HEK293 (cell line): ENCODE data around the gene DNAJC5.

ENCODE experiments used
- GLIS1 ChIP-seq: fragments of 450-650 bp; formaldehyde crosslinking; IDR thresholded peaks from 2 replicates; pipeline ENCODE4 v1.5.1; 2016; ENCODE audit warnings: missing biosample characterization, missing genetic modification characterization
- KLF9 ChIP-seq: fragments of 450-650 bp; formaldehyde crosslinking; IDR thresholded peaks from 2 replicates; pipeline ENCODE4 v1.5.1; 2016; ENCODE audit warnings: missing biosample characterization, missing genetic modification characterization, low read depth
- PRDM1 ChIP-seq: fragments of 450-650 bp; formaldehyde crosslinking; IDR thresholded peaks from 2 replicates; pipeline ENCODE4; 2016; ENCODE audit warnings: missing biosample characterization, missing genetic modification characterization
- PRDM4 ChIP-seq: fragments of 450-650 bp; formaldehyde crosslinking; IDR thresholded peaks from 2 replicates; pipeline ENCODE4 v1.5.1; 2017; ENCODE audit warnings: missing biosample characterization, missing genetic modification characterization
- WT1 ChIP-seq: fragments of 450-650 bp; formaldehyde crosslinking; IDR thresholded peaks from 2 replicates; pipeline ENCODE4 v1.5.1; 2016; ENCODE audit warnings: missing biosample characterization, missing genetic modification characterization
- ZNF138 ChIP-seq: fragments of 450-650 bp; formaldehyde crosslinking; IDR thresholded peaks from 2 replicates; pipeline ENCODE4 v1.5.1; 2016; ENCODE audit warnings: missing biosample characterization, missing genetic modification characterization, borderline replicate concordance
- ZNF19 ChIP-seq: fragments of 450-650 bp; formaldehyde crosslinking; IDR thresholded peaks from 2 replicates; pipeline ENCODE4; 2016; ENCODE audit warnings: missing biosample characterization, missing genetic modification characterization, low read depth
- ZNF211 ChIP-seq: fragments of 450-650 bp; formaldehyde crosslinking; IDR thresholded peaks from 2 replicates; pipeline ENCODE4 v1.5.1; 2016; ENCODE audit warnings: low read depth, missing biosample characterization, missing genetic modification characterization
- ZNF239 ChIP-seq: fragments of 450-650 bp; formaldehyde crosslinking; IDR thresholded peaks from 2 replicates; pipeline ENCODE4 v1.5.1; 2016; ENCODE audit warnings: missing biosample characterization, missing genetic modification characterization
- ZNF266 ChIP-seq: fragments of 450-650 bp; formaldehyde crosslinking; IDR thresholded peaks from 2 replicates; pipeline ENCODE4 v1.5.1; 2016; ENCODE audit warnings: missing biosample characterization, missing genetic modification characterization, low read depth
- ZNF311 ChIP-seq: fragments of 450-650 bp; formaldehyde crosslinking; IDR thresholded peaks from 2 replicates; pipeline ENCODE4 v1.5.1; 2017; ENCODE audit warnings: missing biosample characterization, missing genetic modification characterization, borderline replicate concordance
- ZNF501 ChIP-seq: fragments of 450-650 bp; formaldehyde crosslinking; IDR thresholded peaks from 2 replicates; pipeline ENCODE4 v1.5.1; 2016; ENCODE audit warnings: missing biosample characterization, missing genetic modification characterization
- ZNF529 ChIP-seq: fragments of 450-650 bp; formaldehyde crosslinking; IDR thresholded peaks from 2 replicates; pipeline ENCODE4 v1.5.1; 2017; ENCODE audit warnings: missing genetic modification characterization, missing biosample characterization; ENCODE audit not compliant: insufficient replicate concordance
- ZNF561 ChIP-seq: fragments of 450-650 bp; IDR thresholded peaks from 2 replicates; pipeline ENCODE4 v1.5.1; 2018; ENCODE audit warnings: missing biosample characterization, missing genetic modification characterization, borderline replicate concordance
- ZNF596 ChIP-seq: fragments of 450-650 bp; IDR thresholded peaks from 2 replicates; pipeline ENCODE4 v1.5.0; 2018; ENCODE audit warnings: missing biosample characterization, mild to moderate bottlenecking, missing genetic modification characterization, moderate library complexity
- ZNF692 ChIP-seq: fragments of 450-650 bp; formaldehyde crosslinking; IDR thresholded peaks from 2 replicates; pipeline ENCODE4 v1.5.1; 2016; ENCODE audit warnings: missing biosample characterization, missing genetic modification characterization
- ZNF76 ChIP-seq: fragments of 450-650 bp; formaldehyde crosslinking; IDR thresholded peaks from 2 replicates; pipeline ENCODE4; 2016; ENCODE audit warnings: low read depth, missing biosample characterization, missing genetic modification characterization, borderline replicate concordance
- ZSCAN18 ChIP-seq: fragments of 450-650 bp; formaldehyde crosslinking; IDR thresholded peaks from 2 replicates; pipeline ENCODE4 v1.5.1; 2016; ENCODE audit warnings: missing biosample characterization, missing genetic modification characterization
- TF ChIP-seq, protein P1 (sequence below): fragments of 450-650 bp; formaldehyde crosslinking; IDR thresholded peaks from 2 replicates; pipeline ENCODE4 v1.5.1; 2017; ENCODE audit warnings: missing biosample characterization, missing genetic modification characterization
- TF ChIP-seq, protein P2 (sequence below): fragments of 450-650 bp; formaldehyde crosslinking; IDR thresholded peaks from 2 replicates; pipeline ENCODE4 v1.5.1; 2016; ENCODE audit warnings: missing biosample characterization, missing genetic modification characterization
- TF ChIP-seq, protein P3 (sequence below): fragments of 450-650 bp; formaldehyde crosslinking; optimal IDR thresholded peaks from 2 replicates; pipeline ENCODE3; 2016; ENCODE audit warnings: missing biosample characterization, mild to moderate bottlenecking, missing genetic modification characterization
- TF ChIP-seq, protein P4 (sequence below): fragments of 450-650 bp; formaldehyde crosslinking; IDR thresholded peaks from 2 replicates; pipeline ENCODE4 v1.5.1; 2016; ENCODE audit warnings: missing biosample characterization, missing genetic modification characterization
- TF ChIP-seq, protein P5 (sequence below): fragments of 450-650 bp; formaldehyde crosslinking; conservative IDR thresholded peaks from 2 replicates; pipeline ENCODE4 v1.5.1; 2016; ENCODE audit warnings: low read depth, missing biosample characterization, missing genetic modification characterization

Gene DNAJC5

DNA sequence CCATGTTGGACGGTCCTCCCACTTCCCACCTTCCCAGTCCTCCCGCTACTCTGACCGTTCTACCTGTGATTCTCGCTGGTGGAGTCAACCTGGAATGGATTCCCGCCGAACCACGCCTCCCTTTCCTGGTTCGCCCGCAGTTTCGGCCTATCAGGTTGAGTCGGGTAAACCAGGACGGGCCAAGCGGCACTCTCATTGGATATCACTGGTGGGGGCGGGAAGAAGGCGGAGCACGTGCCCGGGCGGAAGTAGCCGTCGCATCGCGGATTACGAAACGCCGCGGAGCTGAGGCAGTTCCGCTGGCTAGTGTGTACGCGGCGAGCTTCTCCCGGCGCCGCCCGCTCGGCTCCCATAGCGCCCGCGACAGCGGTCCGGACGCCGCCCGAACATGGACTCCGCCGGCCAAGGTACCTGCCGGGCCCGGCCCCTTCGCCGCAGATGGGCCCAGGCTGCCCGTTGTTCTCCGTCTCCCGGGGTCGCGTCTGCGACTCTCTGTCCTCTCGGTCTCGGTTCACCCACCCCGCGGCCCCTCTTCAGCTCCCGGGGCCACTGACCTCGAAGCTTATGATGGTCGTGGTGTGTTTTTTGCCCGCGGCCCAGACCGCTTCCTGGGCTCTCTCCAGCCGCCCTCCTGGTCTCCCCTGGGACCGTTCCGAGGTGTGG is 29.8 kb upstream of the DNAJC5 start, which contains the start of gene TPD52L2 (continued):
- TF ChIP-seq ZNF311 (tag by site-specific recombination) (no peak), ZNF138 (tag by site-specific recombination) (no peak), ZNF239 (tag by site-specific recombination) (0 out of 2 replicates have a peak, but pooled peaks have one; percentile 37), GLIS1 (tag by site-specific recombination) (no peak), ZNF692 (peak; percentile 42; the same call in 1 of the 2 replicates), ZNF19 (tag by site-specific recombination) (no peak), PRDM4 (tag by site-specific recombination) (0 out of 2 replicates have a peak, but pooled peaks have one; percentile 15), ZNF501 (tag by site-specific recombination) (0 out of 2 replicates have a peak, but pooled peaks have one; percentile 40), WT1 (tag by site-specific recombination) (0 out of 2 replicates have a peak, but pooled peaks have one; percentile 3), ZNF211 (no peak), PRDM1 (tag by site-specific recombination) (no peak), ZNF596 (tag by site-specific recombination) (no peak), ZNF76 (tag by site-specific recombination) (peak; percentile 95), ZNF529 (tag by site-specific recombination) (no peak), ZSCAN18 (tag by site-specific recombination) (no peak), ZNF266 (tag by site-specific recombination) (no peak), KLF9 (tag by site-specific recombination) (peak; percentile 90), ZNF561 (tag by site-specific recombination) (peak; percentile 15; the same call in 1 of the 2 replicates)
- TF ChIP-seq, protein P1, sequence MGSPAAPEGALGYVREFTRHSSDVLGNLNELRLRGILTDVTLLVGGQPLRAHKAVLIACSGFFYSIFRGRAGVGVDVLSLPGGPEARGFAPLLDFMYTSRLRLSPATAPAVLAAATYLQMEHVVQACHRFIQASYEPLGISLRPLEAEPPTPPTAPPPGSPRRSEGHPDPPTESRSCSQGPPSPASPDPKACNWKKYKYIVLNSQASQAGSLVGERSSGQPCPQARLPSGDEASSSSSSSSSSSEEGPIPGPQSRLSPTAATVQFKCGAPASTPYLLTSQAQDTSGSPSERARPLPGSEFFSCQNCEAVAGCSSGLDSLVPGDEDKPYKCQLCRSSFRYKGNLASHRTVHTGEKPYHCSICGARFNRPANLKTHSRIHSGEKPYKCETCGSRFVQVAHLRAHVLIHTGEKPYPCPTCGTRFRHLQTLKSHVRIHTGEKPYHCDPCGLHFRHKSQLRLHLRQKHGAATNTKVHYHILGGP (tag by site-specific recombination) = no peak
- TF ChIP-seq, protein P2, sequence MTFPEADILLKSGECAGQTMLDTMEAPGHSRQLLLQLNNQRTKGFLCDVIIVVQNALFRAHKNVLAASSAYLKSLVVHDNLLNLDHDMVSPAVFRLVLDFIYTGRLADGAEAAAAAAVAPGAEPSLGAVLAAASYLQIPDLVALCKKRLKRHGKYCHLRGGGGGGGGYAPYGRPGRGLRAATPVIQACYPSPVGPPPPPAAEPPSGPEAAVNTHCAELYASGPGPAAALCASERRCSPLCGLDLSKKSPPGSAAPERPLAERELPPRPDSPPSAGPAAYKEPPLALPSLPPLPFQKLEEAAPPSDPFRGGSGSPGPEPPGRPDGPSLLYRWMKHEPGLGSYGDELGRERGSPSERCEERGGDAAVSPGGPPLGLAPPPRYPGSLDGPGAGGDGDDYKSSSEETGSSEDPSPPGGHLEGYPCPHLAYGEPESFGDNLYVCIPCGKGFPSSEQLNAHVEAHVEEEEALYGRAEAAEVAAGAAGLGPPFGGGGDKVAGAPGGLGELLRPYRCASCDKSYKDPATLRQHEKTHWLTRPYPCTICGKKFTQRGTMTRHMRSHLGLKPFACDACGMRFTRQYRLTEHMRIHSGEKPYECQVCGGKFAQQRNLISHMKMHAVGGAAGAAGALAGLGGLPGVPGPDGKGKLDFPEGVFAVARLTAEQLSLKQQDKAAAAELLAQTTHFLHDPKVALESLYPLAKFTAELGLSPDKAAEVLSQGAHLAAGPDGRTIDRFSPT (tag by site-specific recombination) = no peak
- TF ChIP-seq, protein P3, sequence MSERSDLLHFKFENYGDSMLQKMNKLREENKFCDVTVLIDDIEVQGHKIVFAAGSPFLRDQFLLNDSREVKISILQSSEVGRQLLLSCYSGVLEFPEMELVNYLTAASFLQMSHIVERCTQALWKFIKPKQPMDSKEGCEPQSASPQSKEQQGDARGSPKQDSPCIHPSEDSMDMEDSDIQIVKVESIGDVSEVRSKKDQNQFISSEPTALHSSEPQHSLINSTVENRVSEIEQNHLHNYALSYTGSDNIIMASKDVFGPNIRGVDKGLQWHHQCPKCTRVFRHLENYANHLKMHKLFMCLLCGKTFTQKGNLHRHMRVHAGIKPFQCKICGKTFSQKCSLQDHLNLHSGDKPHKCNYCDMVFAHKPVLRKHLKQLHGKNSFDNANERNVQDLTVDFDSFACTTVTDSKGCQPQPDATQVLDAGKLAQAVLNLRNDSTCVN (tag by site-specific recombination) = peak; percentile 86
- TF ChIP-seq, protein P4, sequence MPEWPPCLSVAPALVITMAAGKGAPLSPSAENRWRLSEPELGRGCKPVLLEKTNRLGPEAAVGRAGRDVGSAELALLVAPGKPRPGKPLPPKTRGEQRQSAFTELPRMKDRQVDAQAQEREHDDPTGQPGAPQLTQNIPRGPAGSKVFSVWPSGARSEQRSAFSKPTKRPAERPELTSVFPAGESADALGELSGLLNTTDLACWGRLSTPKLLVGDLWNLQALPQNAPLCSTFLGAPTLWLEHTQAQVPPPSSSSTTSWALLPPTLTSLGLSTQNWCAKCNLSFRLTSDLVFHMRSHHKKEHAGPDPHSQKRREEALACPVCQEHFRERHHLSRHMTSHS (tag by site-specific recombination) = no peak
- TF ChIP-seq, protein P5, sequence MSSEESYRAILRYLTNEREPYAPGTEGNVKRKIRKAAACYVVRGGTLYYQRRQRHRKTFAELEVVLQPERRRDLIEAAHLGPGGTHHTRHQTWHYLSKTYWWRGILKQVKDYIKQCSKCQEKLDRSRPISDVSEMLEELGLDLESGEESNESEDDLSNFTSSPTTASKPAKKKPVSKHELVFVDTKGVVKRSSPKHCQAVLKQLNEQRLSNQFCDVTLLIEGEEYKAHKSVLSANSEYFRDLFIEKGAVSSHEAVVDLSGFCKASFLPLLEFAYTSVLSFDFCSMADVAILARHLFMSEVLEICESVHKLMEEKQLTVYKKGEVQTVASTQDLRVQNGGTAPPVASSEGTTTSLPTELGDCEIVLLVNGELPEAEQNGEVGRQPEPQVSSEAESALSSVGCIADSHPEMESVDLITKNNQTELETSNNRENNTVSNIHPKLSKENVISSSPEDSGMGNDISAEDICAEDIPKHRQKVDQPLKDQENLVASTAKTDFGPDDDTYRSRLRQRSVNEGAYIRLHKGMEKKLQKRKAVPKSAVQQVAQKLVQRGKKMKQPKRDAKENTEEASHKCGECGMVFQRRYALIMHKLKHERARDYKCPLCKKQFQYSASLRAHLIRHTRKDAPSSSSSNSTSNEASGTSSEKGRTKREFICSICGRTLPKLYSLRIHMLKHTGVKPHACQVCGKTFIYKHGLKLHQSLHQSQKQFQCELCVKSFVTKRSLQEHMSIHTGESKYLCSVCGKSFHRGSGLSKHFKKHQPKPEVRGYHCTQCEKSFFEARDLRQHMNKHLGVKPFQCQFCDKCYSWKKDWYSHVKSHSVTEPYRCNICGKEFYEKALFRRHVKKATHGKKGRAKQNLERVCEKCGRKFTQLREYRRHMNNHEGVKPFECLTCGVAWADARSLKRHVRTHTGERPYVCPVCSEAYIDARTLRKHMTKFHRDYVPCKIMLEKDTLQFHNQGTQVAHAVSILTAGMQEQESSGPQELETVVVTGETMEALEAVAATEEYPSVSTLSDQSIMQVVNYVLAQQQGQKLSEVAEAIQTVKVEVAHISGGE (tag by site-specific recombination) = peak; percentile 97
